GM19239 (cell line): ENCODE results near the gene PSEN2.
"Not testable (repeated sequence)": the region's sequence is repeated elsewhere in the genome, so short reads cannot be mapped to it uniquely, and the experiment has no call there.

Source experiments
- DNase-seq: peaks from one replicate; pipeline ENCODE4 v3.0.0; 2011; ENCODE audit warnings: low spot score; ENCODE audit not compliant: insufficient read length
- FAIRE-seq: peaks from 2 replicates; lab custom pipeline; 2011; peaks lifted over from hg19 to GRCh38; lab: Jason Lieb, UNC

PSEN2 gene

DNA sequence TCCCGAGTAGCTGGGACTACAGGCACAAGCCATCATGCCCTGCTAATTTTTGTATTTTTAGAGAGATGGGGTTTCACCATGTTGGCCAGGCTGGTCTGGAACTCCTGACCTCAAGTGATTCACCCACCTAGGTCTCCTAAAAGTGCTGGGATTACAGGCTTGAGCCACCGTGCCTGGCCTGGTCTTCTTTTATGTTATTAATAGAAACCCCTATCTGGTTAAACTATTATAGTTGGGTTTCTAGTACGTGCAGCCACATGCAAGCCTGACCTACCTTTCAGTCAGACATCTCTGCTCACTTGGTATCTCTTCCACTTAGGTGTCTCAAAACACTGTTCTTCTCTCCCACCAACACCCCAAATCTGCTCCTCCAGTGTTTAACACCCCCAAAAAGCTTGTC, 34.4 kb downstream of the PSEN2 start:
- FAIRE-seq (no peak), DNase-seq (no peak)

DNA sequence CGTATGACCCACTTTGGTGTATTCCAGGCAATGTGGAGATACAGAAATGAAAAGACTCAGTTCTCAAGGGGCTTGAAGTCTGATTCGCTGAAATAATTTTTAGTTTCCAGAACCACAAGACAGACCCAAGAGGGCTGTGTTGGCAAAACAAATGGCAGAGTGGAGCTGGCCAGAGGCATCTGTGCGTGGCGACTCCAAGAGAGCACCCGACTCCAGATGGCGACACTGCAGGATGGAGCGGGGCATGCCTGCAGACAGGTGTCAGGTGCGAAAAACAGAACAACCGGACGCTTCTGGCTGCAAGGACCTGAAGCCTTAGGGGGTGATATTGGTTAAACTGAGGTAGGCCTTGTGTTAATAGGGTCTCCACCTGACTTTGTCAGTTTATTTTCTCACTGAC, 38.0 kb downstream of the PSEN2 start:
- DNase-seq (no peak), FAIRE-seq (no peak)

DNA sequence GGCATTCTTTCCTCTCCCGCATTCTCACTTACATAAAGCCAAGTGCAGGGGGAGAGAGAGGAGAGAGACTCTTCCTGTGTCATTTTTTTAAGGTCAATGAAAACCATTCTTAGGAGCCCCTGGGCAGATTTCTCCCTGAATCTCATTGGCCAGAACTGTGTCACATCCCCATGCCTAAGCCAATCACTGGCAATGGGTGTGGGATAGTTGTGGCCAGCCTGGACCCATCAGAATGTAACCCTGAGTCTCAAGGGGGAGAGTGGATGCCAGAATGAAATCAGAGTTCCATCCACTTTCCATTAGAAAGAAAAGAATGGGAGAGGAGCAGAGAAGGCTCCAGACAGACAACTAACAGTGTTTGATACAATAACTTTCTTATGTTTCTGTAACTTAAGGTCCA, 38.5 kb downstream of the PSEN2 start:
- FAIRE-seq = no peak
- no peak for DNase-seq

DNA sequence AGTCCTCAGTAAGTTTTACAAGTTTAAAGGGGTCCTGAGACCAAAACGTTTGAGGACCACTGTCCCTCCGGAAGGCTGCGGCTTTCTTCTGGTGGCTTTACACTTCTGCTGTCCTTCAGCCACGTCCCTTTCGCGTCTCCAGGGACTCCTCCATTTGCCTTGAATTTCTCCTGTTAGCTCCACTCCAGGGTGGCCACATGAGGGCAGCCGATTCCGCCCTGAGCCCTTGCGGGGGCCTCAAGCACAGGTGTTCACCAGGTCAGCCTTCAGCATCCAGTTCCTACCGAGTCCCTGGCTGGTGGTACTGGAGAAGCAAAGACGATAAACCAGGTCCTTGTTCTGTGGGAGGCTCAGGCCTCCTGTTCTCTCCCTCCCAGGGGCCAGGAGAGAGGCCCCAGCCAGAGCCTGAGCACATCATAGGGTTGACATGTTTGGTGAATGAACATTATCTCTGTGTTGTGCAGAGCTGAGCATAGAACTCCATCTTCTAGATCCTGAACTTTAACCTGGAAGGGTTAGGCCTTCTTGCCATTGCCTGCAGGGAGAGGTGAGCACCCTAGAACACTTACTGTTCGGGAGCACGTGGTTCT, 42.3 kb downstream of the PSEN2 start:
- DNase-seq (peak; percentile 56), FAIRE-seq (peak; percentile 91)

DNA sequence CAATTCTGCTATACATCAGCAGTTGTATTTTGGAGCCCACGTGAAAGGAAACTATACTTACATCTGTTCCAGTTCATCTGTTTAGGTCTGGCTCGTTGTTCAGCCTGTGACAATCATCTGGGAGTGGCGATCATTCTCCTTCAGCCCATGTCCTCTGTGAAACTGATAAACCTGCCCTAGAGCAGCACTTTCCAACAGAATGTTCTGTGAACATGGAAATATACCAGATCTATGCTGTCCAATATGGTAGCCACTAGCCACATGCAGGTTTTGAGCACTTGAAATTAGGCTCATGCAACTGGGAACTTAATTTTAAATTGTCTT, 45.2 kb downstream of the PSEN2 start:
- FAIRE-seq (peak; percentile 49), DNase-seq (no peak)

DNA sequence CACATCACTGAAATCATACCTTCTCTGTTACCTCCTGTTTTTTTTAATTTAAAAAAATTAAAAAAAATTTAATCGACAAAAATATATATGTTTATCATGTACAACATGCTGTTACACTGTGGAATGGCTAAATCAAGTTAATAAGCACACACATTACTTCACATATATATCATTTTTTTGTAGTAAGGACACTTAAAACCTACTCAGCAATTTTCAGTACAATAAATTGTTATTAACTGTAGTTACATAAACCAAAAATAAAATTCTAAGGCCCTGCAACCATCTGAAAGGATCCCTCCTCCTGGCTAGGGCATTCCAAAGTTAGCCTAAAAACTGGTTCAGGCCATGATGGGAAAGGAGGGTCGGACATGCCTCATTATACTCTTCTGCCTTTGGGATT, 46.1 kb downstream of the PSEN2 start:
- no peak for DNase-seq
- no peak for FAIRE-seq

DNA sequence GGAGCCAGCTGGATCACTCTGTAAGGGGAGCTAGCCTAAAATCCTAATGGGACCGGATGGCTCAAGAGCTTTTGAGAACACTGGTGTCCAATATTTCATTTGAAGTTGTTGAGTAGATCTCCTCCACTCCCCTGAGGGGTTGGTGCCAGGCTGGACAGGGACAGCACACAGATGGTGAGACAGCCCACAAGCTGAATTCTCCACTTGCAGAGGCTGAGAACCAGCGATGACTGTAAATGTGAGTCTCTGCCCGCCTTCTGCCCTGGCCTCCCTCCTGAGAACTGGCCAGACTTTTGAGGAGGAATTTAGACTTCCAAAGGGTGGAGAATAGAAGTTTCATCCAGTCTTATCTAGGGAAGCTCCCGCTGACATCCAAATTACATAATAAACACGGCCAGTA, 49.2 kb downstream of the PSEN2 start:
- FAIRE-seq = no peak
- DNase-seq = no peak

DNA sequence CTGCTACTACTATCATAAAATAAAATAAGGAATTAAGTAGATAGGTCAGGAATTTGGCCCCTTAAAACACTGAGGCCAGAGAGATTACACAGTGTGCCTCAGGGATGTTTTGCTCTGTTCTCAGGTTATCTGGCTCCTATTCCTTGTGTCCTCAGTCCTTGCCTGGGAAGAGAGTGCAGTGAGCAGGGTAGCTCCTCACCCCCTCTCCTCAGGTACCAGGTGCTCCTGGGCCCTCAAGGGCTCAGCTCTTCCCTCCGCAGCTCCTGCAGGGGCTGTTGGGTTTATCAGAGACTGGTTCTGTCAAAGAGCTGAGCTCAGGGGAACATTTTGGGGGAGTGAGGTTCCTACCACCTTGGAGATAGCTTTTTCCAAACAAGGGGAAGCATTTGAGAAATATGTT, 49.6 kb downstream of the PSEN2 start:
- FAIRE-seq (no peak), DNase-seq (no peak)

DNA sequence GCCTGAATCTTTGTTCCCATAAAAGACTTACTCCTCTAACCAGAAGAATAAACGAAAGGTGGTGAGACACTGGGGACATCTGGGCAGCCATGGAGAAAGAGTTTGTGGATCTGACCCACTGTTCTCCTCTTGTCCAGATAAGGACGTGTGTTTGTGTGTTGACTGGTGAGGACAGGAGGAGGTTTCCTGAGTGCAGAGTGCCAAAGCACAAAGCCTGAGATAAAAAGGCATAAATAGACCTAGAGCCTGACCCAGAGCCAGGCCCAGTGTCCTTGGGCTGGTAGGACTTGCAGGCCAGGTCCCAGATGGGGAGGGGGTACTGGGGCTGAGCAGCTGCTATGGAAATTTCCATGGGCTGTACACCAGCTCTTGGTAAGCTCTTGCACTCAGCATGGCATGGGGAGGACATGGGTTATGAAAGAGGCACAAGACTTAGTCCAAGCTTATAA, 50.1 kb downstream of the PSEN2 start:
- DNase-seq (no peak), FAIRE-seq (no peak)

DNA sequence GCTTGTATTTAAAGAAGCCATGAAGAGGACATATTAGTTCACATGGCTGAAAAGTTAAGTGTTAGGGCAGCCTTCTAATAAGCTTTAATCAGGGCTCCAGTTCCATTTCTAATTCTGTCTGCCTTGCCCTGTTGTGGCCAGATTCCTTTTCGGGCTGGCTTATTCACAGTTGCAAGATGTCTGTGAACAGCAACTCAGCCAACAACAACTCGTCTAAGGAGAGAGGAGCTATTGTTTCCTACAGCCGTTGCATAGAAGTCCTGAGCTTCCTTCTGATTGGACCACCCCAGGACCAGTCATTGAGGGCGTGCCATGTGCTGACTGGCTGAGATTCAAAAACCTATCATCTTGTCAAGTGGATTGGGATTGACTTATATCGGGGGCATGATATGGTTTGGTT, 51.1 kb downstream of the PSEN2 start:
- no peak for DNase-seq
- FAIRE-seq = no peak

DNA sequence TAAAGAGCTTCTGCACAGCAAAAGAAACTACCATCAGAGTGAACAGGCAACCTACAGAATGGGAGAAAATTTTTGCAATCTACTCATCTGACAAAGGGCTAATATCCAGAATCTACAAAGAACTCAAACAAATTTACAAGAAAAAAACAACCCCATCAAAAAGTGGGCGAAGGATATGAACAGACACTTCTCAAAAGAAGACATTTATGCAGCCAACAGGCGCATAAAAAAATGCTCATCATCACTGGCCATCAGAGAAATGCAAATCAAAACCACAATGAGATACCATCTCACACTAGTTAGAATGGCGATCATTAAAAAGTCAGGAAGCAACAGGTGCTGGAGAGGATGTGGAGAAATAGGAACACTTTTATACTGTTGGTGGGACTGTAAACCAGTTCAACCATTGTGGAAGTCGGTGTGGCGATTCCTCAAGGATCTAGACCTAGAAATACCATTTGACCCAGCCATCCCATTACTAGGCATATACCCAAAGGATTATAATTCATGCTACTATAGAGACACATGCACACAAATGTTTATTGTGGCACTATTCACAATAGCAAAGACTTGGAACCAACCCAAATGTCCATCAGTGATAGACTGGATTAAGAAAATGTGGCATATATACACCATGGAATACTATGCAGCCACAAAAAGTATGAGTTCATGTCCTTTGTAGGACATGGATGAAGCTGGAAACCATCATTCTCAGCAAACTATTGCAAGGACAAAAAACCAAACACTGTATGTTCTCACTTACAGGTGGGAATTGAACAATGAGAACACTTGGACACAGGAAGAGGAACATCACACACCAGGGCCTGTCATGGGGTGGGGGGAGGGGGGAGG, 59.1 kb downstream of the PSEN2 start:
- not testable (repeated sequence) for FAIRE-seq, DNase-seq

DNA sequence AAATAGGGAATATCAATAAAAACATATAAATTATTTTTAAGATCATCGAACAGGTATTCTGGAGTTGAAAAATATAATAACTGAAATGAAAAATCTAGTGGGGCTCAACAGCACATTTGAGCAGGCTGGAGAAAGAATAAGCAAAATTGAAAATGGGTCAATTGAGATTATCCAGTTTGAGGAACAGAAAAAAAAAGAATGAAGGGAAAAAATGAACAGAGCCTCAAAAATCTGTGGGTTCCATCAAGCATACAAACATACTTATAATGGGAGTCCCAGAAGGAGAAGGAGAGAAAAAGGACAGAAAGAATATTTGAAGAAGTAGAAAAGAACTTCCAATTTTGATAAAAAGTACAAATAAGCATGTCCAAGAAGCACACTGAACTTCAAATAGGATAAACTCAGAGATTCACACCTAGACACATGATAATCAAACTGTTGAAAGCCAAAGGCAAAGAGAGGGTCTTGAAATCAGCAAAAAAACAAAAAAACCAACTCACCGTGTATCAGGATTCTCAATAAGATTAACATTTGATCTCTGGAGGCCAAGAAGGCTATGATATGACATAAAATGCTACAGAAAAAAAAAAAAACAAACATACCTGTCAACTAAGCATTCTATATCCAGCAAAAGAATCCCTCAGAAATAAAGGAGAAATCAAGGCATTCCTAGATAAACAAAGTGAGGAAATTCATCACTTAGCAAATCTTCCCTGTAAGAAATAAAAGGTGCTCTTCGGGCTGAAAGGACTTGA, 64.2 kb downstream of the PSEN2 start:
- no peak for FAIRE-seq

DNA sequence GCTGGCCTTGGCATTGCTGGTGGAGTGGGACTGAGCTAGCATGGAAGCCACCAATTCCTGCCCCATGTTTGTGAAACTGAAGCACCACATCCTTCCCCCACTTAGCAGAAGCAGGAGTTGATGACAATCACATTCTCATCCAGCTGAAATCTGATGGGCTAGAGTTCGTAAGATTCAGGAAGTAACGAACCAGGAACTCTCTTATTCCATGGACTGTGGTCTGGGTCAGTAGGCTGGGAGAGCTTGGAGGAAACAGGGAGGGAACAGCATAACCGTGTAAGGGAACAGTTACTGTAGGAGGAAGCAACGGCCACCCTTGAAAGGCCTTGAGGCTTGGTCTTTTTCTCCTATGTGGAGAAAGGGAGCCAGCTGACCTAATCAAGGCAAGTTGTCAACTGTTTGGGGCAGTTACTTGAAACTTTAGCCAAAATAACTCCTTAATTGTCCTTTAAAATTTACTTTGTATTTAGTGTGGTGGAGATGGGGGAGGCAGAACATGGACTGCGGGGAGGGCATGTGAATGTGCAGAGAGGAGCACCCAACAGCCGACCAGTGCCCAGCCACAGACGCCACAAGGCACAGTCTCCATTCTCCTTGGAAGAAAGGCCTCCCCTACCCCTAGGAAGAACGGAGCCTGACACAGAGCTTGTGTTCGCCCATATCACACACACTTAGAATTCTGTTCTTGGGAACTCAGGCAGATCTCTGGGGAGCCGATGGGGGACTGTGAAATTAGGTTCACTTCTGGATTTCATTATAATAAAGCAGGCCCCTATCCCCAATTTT, 67.7 kb downstream of the PSEN2 start:
- no peak for DNase-seq
- no peak for FAIRE-seq

More for the DNA sequence above, 64.2 kb downstream of the PSEN2 start:
- DNase-seq = no peak

DNA sequence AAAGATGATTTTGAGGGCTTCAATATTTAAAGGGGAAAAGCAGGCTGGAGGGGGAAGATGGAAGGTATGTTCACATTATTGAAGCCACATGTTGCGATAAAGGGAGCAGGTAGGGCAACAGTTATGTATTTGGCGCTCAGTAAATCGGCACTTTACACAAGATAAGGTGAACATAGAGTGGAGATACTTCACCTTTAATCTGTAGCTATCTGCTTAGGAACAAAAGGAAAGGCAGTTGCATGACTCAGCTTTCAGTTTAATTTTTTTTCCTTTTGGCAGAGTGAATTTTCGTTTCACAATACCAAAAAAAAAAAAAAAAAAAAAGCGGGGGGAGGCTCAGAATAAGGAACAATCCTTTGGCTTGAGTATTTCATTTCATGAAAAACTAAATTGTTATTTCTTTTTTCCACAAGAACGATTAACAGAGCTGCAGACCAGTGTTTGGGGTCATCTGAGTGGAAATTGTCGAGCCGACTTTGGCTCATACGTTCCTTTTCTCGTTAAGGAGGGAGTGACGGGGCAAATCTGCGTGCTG, 68.6 kb downstream of the PSEN2 start:
- peak; percentile 84 for FAIRE-seq
- no peak for DNase-seq

DNA sequence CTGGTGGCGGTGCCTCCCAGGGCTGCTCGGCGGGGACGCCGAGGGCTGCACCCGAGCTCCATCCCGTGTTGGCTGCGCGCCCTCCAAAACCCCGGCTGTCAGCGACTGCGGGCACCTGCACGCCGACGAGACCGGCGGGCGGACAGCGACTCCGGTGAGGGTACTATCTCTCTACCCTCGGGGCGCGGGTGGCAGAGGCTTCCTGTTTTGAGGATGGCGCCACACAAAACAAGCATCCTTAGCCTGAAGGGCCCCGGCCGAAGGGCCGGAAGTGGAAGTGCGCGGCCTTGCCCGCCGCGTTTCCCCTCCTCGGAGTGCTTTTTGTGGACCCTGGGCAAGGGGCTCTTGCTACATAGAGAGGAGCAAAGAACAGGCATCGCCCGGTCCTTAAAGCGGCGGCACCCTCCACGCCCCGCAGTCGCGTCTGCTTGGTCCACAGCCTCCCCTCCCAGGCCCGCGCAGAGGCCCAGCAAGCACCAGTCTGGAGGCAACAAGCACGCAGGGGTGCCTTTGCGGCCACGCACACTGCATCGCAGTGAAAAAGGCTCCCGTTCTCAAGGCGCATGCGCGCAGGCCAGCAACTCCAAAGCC, 69.1 kb downstream of the PSEN2 start:
- DNase-seq (peak; percentile 46), FAIRE-seq (no peak)

DNA sequence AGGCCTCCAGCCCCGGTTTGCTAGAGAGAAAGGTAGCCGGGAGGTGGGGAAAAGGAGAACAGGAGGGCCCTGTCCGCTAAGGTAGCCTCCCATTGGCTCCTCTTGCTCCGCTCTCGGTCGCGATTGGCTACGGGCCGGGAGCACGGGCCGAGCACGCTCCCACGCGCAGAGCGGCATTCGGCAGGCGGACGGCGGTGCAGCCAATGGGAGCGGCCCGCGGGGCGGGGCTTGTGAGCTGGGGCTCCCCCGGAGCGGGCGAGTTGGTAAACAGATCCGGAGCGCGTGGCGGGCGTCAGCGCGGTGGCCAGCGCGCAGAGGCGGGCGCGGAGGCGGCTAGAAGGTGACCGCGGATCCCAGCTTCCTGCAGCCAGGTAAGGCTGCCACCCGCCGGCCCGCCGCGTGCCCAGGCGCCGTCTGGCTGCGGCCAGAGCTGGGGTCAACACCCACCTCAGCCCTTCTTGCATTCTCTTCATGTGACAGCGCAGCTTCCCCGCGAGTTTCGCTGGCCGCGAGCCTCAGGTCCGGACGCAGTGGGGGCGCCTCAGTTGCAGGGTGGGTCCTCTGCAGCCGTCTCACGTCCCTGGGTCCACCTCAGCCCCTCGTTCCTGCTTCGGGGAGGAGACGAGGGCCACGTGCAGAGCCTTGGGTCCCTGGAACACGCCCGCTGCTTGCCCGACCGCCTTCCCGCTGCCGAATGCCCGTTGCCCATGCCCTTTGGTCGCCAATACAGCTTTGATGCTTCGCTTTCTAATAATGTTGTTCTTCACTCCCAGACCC, 69.8 kb downstream of the PSEN2 start, which contains the start of gene COQ8A:
Gene COQ8A (plus strand): TSS at position 266 of the 777 bp plus-strand sequence. CDS start 21,092 bp downstream, outside the sequence.
- DNase-seq (peak; percentile 91), FAIRE-seq (peak; percentile 89)

DNA sequence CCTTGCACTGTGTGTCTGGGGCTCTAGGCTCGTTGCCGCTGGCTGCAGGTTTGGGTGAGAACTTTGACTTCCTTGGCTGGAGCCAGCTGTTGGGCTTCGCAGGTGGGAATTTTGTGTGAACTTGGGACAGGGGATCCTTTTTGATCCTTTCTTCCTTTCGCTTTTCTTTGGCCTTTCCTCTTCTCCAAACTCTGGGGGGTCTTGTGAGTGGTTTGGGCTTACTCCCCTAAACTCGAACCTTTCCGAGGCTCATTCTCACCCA, 70.3 kb downstream of the PSEN2 start:
- FAIRE-seq (no peak), DNase-seq (no peak)

DNA sequence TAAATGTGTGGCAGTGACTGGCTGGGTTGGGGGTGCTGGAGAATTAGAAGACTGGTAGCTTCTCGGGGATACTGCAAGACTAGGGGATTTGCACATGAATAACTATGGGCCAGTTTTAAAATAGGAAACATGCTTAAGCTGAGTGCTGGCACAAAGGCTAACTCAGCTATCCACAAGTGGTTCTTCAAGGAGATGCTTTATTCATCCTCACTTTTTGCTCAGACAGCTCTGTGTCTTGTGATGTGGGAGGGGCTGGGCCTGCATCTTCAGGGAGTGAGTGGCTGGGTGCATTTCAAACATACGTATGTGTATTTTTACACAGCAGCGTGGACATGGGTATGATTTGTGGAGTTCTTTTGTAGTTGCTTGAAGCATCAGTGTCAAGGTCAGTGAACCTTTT, 72.0 kb downstream of the PSEN2 start:
- FAIRE-seq = no peak
- no peak for DNase-seq

DNA sequence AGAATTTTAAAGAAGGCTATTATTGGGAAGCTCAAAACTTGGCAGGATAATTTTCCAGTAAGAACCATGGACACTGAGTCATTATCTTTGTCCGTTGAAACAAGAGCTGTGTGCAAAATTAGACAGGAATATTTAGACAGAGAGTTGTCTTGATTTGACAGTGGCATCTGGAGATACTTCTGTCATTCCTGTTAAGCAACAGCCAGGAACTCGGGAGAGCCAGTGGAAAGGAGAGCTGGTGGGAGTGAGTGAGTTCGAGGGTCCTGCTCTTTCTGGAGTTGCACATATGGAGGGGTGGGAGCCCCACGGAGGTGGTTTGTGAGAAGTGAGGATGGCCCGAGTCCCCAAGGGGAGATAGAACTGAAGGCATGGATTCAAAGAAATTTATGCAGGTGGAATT, 72.7 kb downstream of the PSEN2 start:
- no peak for DNase-seq
- no peak for FAIRE-seq
